ENCODE measurements around the gene MCAT.

Gene MCAT

GRCh38 chr22:43156413-43156812 lies 13.2 kb upstream of the MCAT start:
- no peak for TF ChIP-seq CTCF (IDR thresholded peaks at IDR 0.05; ENCODE audit: insufficient read depth, low read length, missing control alignments)
- H3K4me3 ChIP-seq (ENCODE audit: low read depth, low read length) = no peak overlapping the region
- ChIA-PET POLR2A (no interaction called here), CTCF (no interaction called here)
- no peak for DNase-seq (ENCODE audit: low read depth, low spot score)

- H3K4me3 ChIP-seq (ENCODE audit: low read depth, low read length) = no peak overlapping the region
- ChIA-PET POLR2A (no interaction called here), CTCF (no interaction called here)
- TF ChIP-seq CTCF (IDR thresholded peaks at IDR 0.05; ENCODE audit: insufficient read depth, low read length, missing control alignments) = no peak
- no peak for DNase-seq (ENCODE audit: low read depth, low spot score)
Observed at GRCh38 chr22:43155789-43156188, 12.6 kb upstream of the MCAT start.

GRCh38 chr22:43154887-43155536 lies 11.8 kb upstream of the MCAT start:
- TF ChIP-seq CTCF (IDR thresholded peaks at IDR 0.05; ENCODE audit: insufficient read depth, low read length, missing control alignments) = no peak
- ChIA-PET CTCF (no interaction called here), POLR2A (no interaction called here)
- no peak overlapping the region for H3K4me3 ChIP-seq (ENCODE audit: low read depth, low read length)
- no peak for DNase-seq (ENCODE audit: low read depth, low spot score)

GRCh38 chr22:43153899-43154298 lies 10.7 kb upstream of the MCAT start:
- CTCF ChIA-PET = no interaction called here
- H3K4me3 ChIP-seq (ENCODE audit: low read depth, low read length) = no peak overlapping the region
- no peak for TF ChIP-seq CTCF (IDR thresholded peaks at IDR 0.05; ENCODE audit: insufficient read depth, low read length, missing control alignments)
- no peak for DNase-seq (ENCODE audit: low read depth, low spot score)
- POLR2A ChIA-PET = no interaction called here

GRCh38 chr22:43152357-43153071 lies 9.3 kb upstream of the MCAT start:
- no peak for TF ChIP-seq CTCF (IDR thresholded peaks at IDR 0.05; ENCODE audit: insufficient read depth, low read length, missing control alignments)
- CTCF ChIA-PET = no interaction called here
- peak overlapping the region; percentile 83 for H3K4me3 ChIP-seq (ENCODE audit: low read depth, low read length)
- POLR2A ChIA-PET = interaction anchor here (1.3 kb wide), 1 partner anchor 12 kb away, joined by 5 read pairs; no protein-coding TSS in a partner anchor
- DNase-seq (ENCODE audit: low read depth, low spot score) = no peak

- H3K4me3 ChIP-seq (ENCODE audit: low read depth, low read length) = peak overlapping the region; percentile 83
- no peak for TF ChIP-seq CTCF (IDR thresholded peaks at IDR 0.05; ENCODE audit: insufficient read depth, low read length, missing control alignments)
- no peak for DNase-seq (ENCODE audit: low read depth, low spot score)
- POLR2A ChIA-PET = interaction anchor here (1.3 kb wide), 1 partner anchor 12 kb away, joined by 5 read pairs; no protein-coding TSS in a partner anchor
- CTCF ChIA-PET = no interaction called here
Observed at GRCh38 chr22:43152003-43152356, 8.8 kb upstream of the MCAT start.

Data from AG04449 (cell line).